K562 (cell line): ENCODE results near the gene SYNGR1. TPM values are rescaled to one million over a fixed set of nuclear protein-coding genes. Genes with fewer than 3 reads are reported as not detected.
A peak's percentile ranks its signal among the peaks of the same experiment; 100 is the strongest.

ENCODE experiments used
- ATAC-seq: fragments of 200-7000 bp; cut with Tn5 transposase; 3 replicates; pipeline ENCODE4 v1.9.1; 2020; ENCODE audit warnings: moderate library complexity
- BruUV-seq: library from RNA; stranded (reverse); fragments of 400-500 nt; replicated peaks from 2 replicates; lab custom pipeline; 2021; lab: Mats Ljungman, UMichigan
- CTCF ChIA-PET: fragments of 300-600 bp; formaldehyde crosslinking; extraction: SDS; loops from one replicate; lab custom pipeline; 2021; ENCODE audit warnings: low intra/inter-chr PET ratio; lab: Yijun Ruan, JAX
- POLR2A ChIA-PET: fragments of 300-600, 350-650 bp; sonication (Branson Sonifier 250); formaldehyde crosslinking; extraction: SDS; loops from one replicate; lab custom pipeline; 2021; ENCODE audit warnings: antibody characterized with exemption, inconsistent platforms; lab: Yijun Ruan, JAX
- DNase-seq, 4 experiments: peaks; one replicate each; pipeline versions ENCODE4 v3.0.0 to v3.0.0-alpha.2; 2011 to 2018; ENCODE audit warnings: low spot score in 3 of 4, mixed read lengths in 3 of 4; ENCODE audit errors: extremely low read depth in 1 of 4
- FAIRE-seq: peaks from 2 replicates; lab custom pipeline; 2011; peaks lifted over from hg19 to GRCh38; lab: Jason Lieb, UNC
- H2AFZ ChIP-seq: 2 replicates; pipeline ENCODE4 v1.6.0; 2011; ENCODE audit warnings: low read depth, low read length, control low read depth, inconsistent platforms
- H3K27ac ChIP-seq: fragments of 200-600 bp; 3 replicates; pipeline ENCODE4 v1.8.0; 2011; ENCODE audit warnings: low read depth, mild to moderate bottlenecking, control low read depth, inconsistent platforms, low read length, moderate library complexity, mixed read lengths; ENCODE audit errors: extremely low read depth
- H3K27me3 ChIP-seq, 2 experiments: fragments of 300-600 bp in 1 of 2; 2 replicates in 1 of 2; 3 replicates in 1 of 2; pipeline versions ENCODE4 v1.6.0 to v1.8.0; 2011; ENCODE audit warnings: inconsistent platforms in 2 of 2, low read length in 2 of 2, mild to moderate bottlenecking in 1 of 2, mixed read lengths in 1 of 2, moderate library complexity in 1 of 2; ENCODE audit not compliant: control insufficient read depth in 2 of 2, insufficient read depth in 2 of 2
- H3K36me3 ChIP-seq: fragments of 300-600 bp; 3 replicates; pipeline ENCODE4 v1.8.0; 2011; ENCODE audit warnings: mild to moderate bottlenecking, low read length, inconsistent platforms; ENCODE audit not compliant: control insufficient read depth, insufficient read depth
- H3K4me1 ChIP-seq, 2 experiments: fragments of 200-600 bp in 1 of 2; replicated peaks in 1 of 2; 2 replicates in 1 of 2; 3 replicates in 1 of 2; pipeline versions ENCODE4 v1.5.1 to v1.8.0; 2011; ENCODE audit warnings: inconsistent platforms in 2 of 2, low read length in 2 of 2, mild to moderate bottlenecking in 1 of 2, mixed read lengths in 1 of 2, moderate library complexity in 1 of 2; ENCODE audit not compliant: control insufficient read depth in 2 of 2, insufficient read depth in 2 of 2
- H3K4me2 ChIP-seq: 2 replicates; pipeline ENCODE4 v1.6.1; 2011; ENCODE audit warnings: low read length, control low read depth, inconsistent platforms, mixed read lengths; ENCODE audit not compliant: insufficient read depth
- H3K4me3 ChIP-seq: fragments of 200-600 bp; sonication (generic), shearing (Covaris generic); 2 replicates; pipeline ENCODE4 v1.5.1; 2016; ENCODE audit warnings: control low read depth, inconsistent platforms
- H3K79me2 ChIP-seq: fragments of 200-600 bp; 3 replicates; pipeline ENCODE4 v1.8.0; 2011; ENCODE audit warnings: low read length, inconsistent platforms; ENCODE audit not compliant: control insufficient read depth, insufficient read depth
- H3K9ac ChIP-seq, 2 experiments: 2 replicates each; pipeline versions ENCODE4 v1.6.0 to v1.6.1; 2011; ENCODE audit warnings: low read depth in 2 of 2, low read length in 2 of 2, control low read depth in 1 of 2, inconsistent platforms in 1 of 2, mild to moderate bottlenecking in 1 of 2, mixed read lengths in 1 of 2; ENCODE audit not compliant: insufficient read depth in 1 of 2
- H3K9me1 ChIP-seq: one replicate; pipeline ENCODE4 v1.6.0; 2011; ENCODE audit warnings: inconsistent platforms, mild to moderate bottlenecking, low read length, moderate library complexity; ENCODE audit not compliant: control insufficient read depth, insufficient read depth
- H3K9me3 ChIP-seq: replicated peaks from 2 replicates; pipeline ENCODE4 v1.5.1; 2011; ENCODE audit warnings: low read depth, low read length, inconsistent platforms; ENCODE audit not compliant: control insufficient read depth, insufficient read depth
- H4K20me1 ChIP-seq: replicated peaks from 2 replicates; pipeline ENCODE4 v1.6.1; 2011; ENCODE audit warnings: low read length, inconsistent platforms, mixed read lengths; ENCODE audit not compliant: control insufficient read depth, insufficient read depth
- IRF9 ChIP-seq: fragments of 450-650 bp; IDR thresholded peaks from 2 replicates; pipeline ENCODE4 v1.6.1; 2016; ENCODE audit warnings: missing biosample characterization, missing genetic modification characterization
- ZFP36 ChIP-seq: fragments of 150-350 bp; IDR thresholded peaks from 2 replicates; pipeline ENCODE4 v1.6.1; 2018; ENCODE audit warnings: low read length, low read depth; ENCODE audit not compliant: partially characterized antibody
- WGBS: fragments of 100-300 bp; shearing (Covaris generic); methylation state at CpG from one replicate; pipeline ENCODE4 v1.1.6; 2016; ENCODE audit warnings: low coverage, mixed read lengths; ENCODE audit not compliant: insufficient coverage; ENCODE audit errors: missing lambda C conversion rate; 5-methylcytosine and 5-hydroxymethylcytosine counted together
- in situ Hi-C: fragments of 300-500 bp; cut with MboI; formaldehyde crosslinking; loops from 4 replicates; pipeline ENCODE4 v1.15.0; 2018; ENCODE audit warnings: inconsistent platforms, mixed read lengths
- intact Hi-C: fragments of 100-400 bp; cut with micrococcal nuclease; formaldehyde crosslinking; loops from 2 replicates; pipeline ENCODE4 v1.14.2; 2022
- polyA plus RNA-seq, 8 experiments: library from polyadenylated mRNA; depleted of rRNA in 4 of 8; stranded (reverse) in 5 of 8; unstranded in 3 of 8; fragments of >200 nt; fragmentation: Nextera tagmentation in 2 of 8; fragmentation: Illumina TruSeq in 1 of 8; extraction: Ambion mirVana in 2 of 8; extraction: Trizol in 1 of 8; gene quantifications; 2 replicates each; pipeline versions ENCODE4 v1.2.1 to v1.2.3, GENCODE V29; 2011 to 2014; ENCODE audit warnings: inconsistent platforms in 1 of 8, missing spikeins in 1 of 8
- total RNA-seq, 7 experiments: library from RNA; depleted of rRNA in 6 of 7; stranded (reverse); fragments of >200 nt in 6 of 7; fragmentation: Illumina TruSeq in 2 of 7; extraction: Trizol in 2 of 7; gene quantifications; 2 replicates each; pipeline versions ENCODE4 v1.2.1 to v1.2.3, GENCODE V29; 2011 to 2021; ENCODE audit warnings: low replicate concordance in 1 of 7

Gene SYNGR1
- total and polyA plus RNA-seq, 9 of the 15 experiments (the other 6 are each of a cell fraction or from before 2014, with no cell fraction given), result 1.8 to 15.9 (median 5.5) TPM

DNA sequence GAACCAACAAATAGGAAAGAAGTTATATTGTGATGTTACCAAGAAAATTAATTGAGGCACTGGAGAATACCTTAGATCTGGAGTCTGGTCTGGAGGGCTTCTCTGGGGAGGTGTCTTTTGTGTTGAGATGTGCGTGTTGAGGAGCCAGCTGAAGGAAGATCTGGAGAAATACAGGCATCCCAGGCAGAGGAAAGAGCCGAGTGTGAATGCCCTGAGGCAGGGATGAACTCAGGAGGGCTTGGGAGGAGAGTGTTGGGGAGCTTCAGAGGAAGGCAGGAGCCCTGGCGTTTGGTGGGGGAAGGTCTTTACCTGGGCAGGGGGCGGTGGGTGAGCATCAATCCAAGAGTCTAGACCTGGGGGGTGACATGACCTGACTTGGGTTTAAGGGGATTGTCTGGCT is 13.1 kb downstream of the SYNGR1 start:
- ATAC-seq, result no peak
- Histone ChIP-seq H3K79me2 (no peaks in the 10 kb centered on the region), H3K9me1 (no peaks in the 10 kb centered on the region), H4K20me1 (no peaks in the 10 kb centered on the region), H2AFZ (no peak overlapping the region), H3K27ac (no peak overlapping the region), H3K4me2 (peak overlapping the region; percentile 18; the same call in 1 of the 2 replicates), H3K4me1 (peaks cover 18 to 31% of the 10 kb centered on the region in 2 experiments; a peak in 4 of 5 replicates), H3K9me3 (no peaks in the 10 kb centered on the region), H3K27me3 (no peaks in the 10 kb centered on the region), H3K36me3 (no peaks in the 10 kb centered on the region), H3K4me3 (no peak overlapping the region), H3K9ac (peak overlapping the region in 1 of 2 experiments; percentile 91; a peak in 2 of 4 replicates)
- in situ Hi-C loops, result no loop called here
- POLR2A ChIA-PET, result interaction anchor here (0.5 to 1.3 kb wide), 3 partner anchors 9 to 45 kb away, joined by 3 to 5 read pairs (median 3); no protein-coding TSS in a partner anchor
- no peak for FAIRE-seq
- TF ChIP-seq IRF9 (tag) (no peak), ZFP36 (peak; percentile 41)
- intact Hi-C loops, result no loop called here
- 40% methylated on average over 4 of the region's 4 CpGs for WGBS
- BruUV-seq, result no TSS peak
- DNase-seq, result no peak
- CTCF ChIA-PET, result no interaction called here
